Measurements from ENCODE around the gene UGT1A4.

The UGT1A4 gene

GRCh38 chr2:233718552-233718951, at the start of gene UGT1A4:
Gene UGT1A4 (plus strand): TSS chr2:233718736. CDS start chr2:233718821, 85 bp downstream.
- no peak for DNase-seq

- no peak for DNase-seq
Measured at GRCh38 chr2:233671290-233672161, 47.0 kb upstream of the UGT1A4 start, which contains the start of gene UGT1A9. Gene UGT1A9 (plus strand): TSS chr2:233671898. CDS start chr2:233671935, 37 bp downstream.

- DNase-seq, result no peak
Measured at GRCh38 chr2:233672886-233673285, 45.6 kb upstream of the UGT1A4 start.

GRCh38 chr2:233673896-233674295, 44.6 kb upstream of the UGT1A4 start:
- DNase-seq, result no peak

- no peak for DNase-seq
Measured at GRCh38 chr2:233674314-233674713, 44.2 kb upstream of the UGT1A4 start.

GRCh38 chr2:233674995-233675394, 43.5 kb upstream of the UGT1A4 start:
- peak; percentile 94 for DNase-seq

- no peak for DNase-seq
Measured at GRCh38 chr2:233676046-233676445, 42.5 kb upstream of the UGT1A4 start.

- no peak for DNase-seq
Measured at GRCh38 chr2:233679196-233679595, 39.3 kb upstream of the UGT1A4 start.

GRCh38 chr2:233680361-233681045, 38.0 kb upstream of the UGT1A4 start:
- DNase-seq, result no peak

GRCh38 chr2:233681521-233682099, 36.9 kb upstream of the UGT1A4 start, which contains the start of gene UGT1A7:
Gene UGT1A7 (plus strand): TSS chr2:233681901. CDS start chr2:233681938, 37 bp downstream.
- no peak for DNase-seq

GRCh38 chr2:233684640-233685039, 33.9 kb upstream of the UGT1A4 start:
- DNase-seq, result no peak

- no peak for DNase-seq
Measured at GRCh38 chr2:233686928-233687327, 31.6 kb upstream of the UGT1A4 start.

GRCh38 chr2:233688341-233688740, 30.2 kb upstream of the UGT1A4 start:
- DNase-seq, result no peak

- DNase-seq, result no peak
Measured at GRCh38 chr2:233689031-233689430, 29.5 kb upstream of the UGT1A4 start.

- DNase-seq, result no peak
Measured at GRCh38 chr2:233689501-233689900, 29.0 kb upstream of the UGT1A4 start.

GRCh38 chr2:233690444-233690843, 28.1 kb upstream of the UGT1A4 start:
- no peak for DNase-seq

GRCh38 chr2:233691443-233692433, 26.8 kb upstream of the UGT1A4 start:
- no peak for DNase-seq

- DNase-seq, result no peak
Measured at GRCh38 chr2:233692648-233693047, 25.9 kb upstream of the UGT1A4 start, which contains the start of gene UGT1A6. Gene UGT1A6 (plus strand): TSS chr2:233692890. CDS start chr2:233693005, 115 bp downstream.

GRCh38 chr2:233693963-233694362, 24.6 kb upstream of the UGT1A4 start:
- DNase-seq, result no peak

GRCh38 chr2:233698740-233699139, 19.8 kb upstream of the UGT1A4 start:
- no peak for DNase-seq

GRCh38 chr2:233699424-233700027, 19.0 kb upstream of the UGT1A4 start:
- no peak for DNase-seq
